ENCODE data around the gene C10orf143.
"Not testable (repeated sequence)": the region's sequence is repeated elsewhere in the genome, so short reads cannot be mapped to it uniquely, and the experiment has no call there.

Gene C10orf143

DNA sequence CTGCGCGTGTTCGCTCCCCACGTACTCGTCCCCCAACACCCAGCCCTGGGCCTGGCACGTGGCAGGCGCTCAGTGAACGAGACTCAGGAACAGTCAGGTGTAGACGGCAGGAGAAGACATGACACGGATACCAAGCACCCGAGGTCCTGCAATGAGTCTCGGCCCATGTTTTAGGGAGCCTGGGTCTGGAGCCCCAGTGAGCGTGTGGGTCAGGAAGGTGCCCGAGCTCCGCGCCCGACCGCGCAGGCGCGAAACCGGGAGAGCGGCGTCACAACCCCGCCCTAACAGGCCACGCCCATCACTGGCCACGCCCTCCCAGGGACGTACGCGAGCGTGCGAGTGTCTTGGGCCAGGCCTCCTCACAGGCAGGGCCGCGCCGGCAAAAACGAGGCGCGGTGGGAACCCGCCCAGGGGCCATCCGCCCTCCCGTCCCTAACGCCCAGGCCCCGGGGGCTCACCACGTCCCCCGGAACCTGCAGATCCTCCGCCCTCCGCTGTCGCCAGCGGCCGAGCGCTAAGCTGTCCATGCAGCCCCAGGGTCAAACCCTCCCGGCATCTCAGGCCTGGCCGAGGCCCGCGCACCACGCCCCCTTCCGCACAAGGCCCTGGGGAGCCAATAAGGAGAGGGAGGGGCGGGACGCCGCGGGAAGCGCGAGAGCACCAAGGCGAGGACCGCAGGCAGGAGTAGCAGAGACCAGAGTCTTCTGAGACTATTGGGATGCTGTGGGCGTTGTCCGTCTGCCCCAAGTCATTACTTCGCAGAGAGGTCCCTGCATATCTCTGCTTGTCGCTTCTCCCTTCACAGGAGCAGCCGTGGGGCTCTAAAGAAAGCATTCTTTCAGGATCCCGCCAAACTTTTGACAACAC lies at the start of gene C10orf143:
Gene C10orf143 (minus strand): TSS at position 585 of the 867 bp plus-strand sequence. CDS start 58 bp downstream, at position 527.
- DNase-seq = peak; percentile 96 to 97

DNA sequence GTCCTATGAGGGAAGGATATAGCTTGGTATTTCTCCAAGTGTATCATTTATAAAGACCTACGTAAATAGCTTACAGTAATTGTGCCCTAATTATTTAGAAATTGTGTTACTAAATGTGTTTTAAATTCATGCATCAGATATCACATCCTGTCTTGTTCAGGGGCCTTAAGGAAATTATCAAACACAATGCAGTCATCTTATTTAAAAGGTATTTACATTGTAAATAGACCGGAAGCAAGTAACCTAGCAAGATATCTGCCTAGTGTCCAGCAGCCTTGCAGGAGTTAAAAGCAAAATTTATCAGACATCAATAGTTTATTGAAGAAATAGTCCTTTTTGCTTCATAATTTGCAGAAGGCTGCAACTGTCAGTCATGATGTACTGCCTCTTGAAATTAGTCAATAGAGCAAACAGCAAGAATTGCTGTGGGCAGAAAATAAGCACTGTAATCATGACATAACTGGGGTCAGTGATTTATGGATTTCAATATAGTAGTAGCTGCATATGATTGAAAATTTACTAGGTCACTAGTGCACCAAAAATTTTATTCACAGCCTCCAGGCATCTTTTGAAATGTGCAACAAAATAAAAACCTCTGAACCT lies 48.7 kb upstream of the C10orf143 start:
- no peak for DNase-seq

DNA sequence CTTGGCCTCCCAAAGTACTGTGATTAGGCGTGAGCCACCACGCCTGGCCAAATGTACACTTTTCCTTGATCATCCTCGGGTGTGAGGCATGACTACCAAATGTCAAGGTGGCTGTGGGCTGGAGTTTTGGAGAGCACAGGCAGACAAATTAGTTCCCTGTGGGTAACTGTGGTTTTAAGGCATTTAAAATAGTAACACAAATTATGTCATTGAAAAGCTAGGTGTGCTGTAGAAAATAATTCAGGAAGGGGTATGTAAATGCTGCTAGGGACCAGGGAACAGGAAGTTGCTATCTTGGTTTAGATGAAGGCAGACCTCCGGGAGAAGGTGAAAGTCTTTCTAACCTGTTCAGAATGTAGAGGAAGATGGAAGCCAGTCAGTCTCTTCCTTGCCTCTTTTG lies 35.4 kb upstream of the C10orf143 start:
- no peak for DNase-seq

GRCh38 chr10:130141878-130142277 lies 31.2 kb upstream of the C10orf143 start:
- no peak for DNase-seq

DNA sequence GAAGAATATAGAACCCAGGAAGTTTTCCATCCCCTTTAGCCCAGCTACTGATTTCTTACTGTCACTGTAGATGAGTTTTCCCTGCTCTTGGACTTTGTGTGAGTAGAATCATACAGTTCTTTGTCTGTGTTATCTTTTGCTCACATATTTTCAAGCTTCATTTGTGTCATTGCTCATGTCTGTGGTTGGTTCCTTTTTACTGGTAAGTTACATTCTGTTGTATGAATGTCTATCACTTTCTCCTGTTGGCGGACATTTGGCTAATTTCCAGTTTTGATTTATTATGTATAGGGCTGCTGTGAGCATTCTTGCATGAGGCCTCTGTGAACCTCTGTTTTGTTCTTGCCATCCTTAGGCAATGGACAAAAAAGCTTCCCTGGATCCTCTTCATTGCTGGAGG lies 30.8 kb upstream of the C10orf143 start:
- no peak for DNase-seq

DNA sequence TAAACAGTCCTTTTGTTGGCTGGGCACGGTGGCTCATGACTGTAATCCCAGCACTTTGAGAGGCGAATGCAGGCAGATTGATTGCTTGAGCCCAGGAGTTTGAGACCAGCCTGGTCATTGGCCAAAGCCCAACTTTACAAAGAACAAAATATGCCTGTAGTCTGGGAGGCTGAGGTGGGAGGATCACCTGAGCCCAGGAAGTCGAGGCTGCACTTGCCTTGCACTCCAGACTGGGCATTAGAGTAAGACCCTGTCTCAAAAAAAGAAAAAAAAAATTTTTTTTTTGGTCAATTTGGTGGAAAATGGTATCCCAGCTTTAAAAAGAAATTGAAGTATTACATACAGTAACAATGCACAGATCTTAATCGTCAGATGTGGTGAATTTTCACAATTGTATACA lies 30.4 kb upstream of the C10orf143 start:
- DNase-seq = no peak

- DNase-seq = no peak
Observed at GRCh38 chr10:130140425-130140824, 29.8 kb upstream of the C10orf143 start.

DNA sequence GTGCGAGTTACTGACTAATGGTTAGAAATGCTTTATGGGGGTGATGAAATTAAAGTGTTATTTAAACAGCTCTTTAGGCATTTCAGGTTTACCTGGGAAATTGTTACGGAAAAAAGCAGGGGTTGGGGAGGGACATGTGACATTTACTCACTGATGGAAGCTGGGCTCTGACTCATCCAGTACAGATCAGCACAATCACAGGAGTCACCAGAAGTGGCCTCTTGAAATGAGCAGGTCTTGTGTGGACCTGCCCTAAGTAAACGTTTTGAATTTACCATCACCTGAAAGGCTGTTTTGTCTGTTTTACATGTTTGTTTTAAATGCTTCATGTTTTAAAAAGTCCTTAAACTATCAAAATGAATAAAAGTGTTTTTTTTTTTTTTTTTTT lies 27.8 kb upstream of the C10orf143 start:
- peak in 1 of 2 experiments; percentile 6 for DNase-seq

DNA sequence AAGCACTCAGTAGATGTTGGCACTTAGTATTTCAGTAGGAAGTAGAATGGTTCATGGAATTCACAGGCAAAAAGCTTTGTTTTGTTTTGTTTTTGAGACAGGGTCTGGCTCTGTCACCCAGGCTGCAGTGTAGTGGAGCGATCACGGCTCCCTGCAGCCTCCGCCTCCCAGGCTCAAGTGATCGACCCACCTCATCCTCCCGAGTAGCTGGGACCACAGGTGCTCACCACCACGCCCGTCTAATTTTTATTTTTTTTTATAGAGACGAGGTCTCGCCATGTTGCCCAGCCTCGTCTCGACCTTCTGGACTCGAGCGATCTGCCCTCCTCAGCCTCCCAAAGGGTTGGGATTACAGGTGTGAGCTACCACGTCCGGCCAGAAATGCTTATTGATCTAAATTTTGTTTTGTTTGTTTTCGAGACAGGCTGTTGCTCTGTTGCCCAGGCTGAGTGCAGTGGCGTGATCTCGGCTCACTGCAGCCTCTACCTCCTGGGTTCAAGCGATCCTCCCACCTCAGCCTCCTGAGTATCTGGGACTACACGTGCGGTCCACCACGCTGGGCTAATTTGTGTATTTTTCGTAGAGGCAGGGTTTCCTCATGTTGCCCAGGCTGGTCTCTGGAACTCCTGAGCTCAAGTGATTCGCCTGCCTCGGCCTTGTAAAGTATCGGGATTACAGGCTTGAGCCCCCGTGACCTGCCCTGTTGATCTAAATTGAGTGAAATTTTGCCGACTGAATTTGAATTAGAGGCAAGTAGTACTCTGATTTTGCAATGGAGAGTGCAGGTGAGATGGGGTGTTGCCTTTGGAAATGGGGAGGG lies 27.2 kb upstream of the C10orf143 start:
- DNase-seq = no peak

DNA sequence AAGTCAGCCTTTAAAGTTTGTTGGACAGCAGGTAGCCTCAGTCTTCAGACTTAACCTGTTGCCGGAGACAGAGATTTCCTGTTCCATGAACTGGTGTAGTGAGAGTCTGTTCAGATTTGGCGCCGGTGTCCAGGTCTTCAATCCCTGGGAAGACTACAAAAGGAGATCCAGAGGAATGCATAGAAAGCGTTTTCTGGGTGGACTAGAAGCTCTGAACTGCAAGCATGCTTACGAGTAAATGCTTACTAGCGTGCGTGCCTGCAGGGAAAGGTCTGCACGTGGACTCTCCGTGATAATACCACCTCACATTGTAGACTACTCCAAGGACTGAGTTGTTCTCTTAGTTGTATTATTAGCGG lies 26.4 kb upstream of the C10orf143 start:
- DNase-seq = peak; percentile 24 to 35

DNA sequence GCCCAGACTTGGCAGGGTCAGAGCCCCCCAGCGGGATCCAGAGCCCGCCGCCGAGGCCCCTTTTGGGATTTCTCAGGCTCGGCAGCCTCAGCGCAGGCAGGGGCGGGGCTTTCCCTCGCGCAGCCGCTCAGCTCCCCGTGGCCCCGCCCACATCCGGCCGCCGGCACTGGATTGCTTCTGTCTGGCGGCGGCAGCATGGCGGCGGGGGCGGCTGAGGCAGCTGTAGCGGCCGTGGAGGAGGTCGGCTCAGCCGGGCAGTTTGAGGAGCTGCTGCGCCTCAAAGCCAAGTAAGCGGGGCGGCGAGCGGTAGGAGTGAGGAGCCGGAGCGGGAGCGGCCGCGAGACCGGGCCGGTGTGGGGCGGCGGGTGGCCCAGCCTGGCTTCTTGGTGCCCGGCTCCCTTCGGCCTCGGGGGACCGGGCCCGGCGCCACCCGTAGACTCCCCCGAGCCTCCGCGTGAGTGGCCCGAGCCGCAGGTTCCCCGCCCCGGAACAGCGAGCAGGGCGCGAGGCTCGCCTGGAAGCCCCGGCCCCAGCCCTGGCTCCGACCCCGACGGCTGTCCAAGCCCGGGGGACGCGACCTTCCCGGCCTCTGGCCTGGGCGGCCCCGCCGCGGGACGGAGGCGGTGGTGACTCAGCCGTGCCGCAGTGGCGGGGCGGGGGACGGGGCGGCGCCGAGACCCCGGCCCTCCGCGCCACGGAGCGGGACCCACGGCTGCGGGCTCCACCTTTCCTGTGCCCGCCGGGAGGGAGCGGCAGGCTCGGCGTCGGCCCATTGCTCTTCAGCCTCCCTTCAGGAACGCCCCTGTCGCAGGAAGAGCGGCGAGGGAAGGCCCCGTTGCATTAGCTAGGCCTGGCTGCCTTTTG lies 25.8 kb upstream of the C10orf143 start, which contains the start of gene GLRX3:
Gene GLRX3 (plus strand): TSS at position 166 of the 864 bp plus-strand sequence. CDS start 30 bp downstream, at position 196.
- peak; percentile 83 to 89 for DNase-seq

- DNase-seq = no peak
Observed at GRCh38 chr10:130135676-130136225, 25.1 kb upstream of the C10orf143 start.

DNA sequence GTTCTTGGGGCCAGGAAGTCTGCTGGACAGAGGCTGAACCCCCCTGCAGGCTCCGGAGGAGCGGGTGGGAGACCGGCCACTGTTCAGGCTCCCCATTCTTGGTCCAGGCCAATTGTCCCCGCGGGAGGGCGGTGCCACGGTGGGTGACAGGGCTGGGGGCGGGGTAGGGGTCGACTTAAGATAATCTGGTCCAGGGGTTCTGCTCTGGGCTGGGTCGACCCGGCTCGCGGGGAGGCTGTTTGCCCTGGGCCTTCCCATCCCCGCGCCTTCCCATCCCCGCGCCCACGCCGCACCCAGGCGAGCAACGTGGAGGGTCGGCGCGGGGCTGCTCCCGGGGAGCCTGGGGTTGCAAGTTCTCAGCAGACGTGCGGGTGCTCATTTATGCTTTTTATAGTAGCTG lies 18.3 kb upstream of the C10orf143 start:
- no peak for DNase-seq

DNA sequence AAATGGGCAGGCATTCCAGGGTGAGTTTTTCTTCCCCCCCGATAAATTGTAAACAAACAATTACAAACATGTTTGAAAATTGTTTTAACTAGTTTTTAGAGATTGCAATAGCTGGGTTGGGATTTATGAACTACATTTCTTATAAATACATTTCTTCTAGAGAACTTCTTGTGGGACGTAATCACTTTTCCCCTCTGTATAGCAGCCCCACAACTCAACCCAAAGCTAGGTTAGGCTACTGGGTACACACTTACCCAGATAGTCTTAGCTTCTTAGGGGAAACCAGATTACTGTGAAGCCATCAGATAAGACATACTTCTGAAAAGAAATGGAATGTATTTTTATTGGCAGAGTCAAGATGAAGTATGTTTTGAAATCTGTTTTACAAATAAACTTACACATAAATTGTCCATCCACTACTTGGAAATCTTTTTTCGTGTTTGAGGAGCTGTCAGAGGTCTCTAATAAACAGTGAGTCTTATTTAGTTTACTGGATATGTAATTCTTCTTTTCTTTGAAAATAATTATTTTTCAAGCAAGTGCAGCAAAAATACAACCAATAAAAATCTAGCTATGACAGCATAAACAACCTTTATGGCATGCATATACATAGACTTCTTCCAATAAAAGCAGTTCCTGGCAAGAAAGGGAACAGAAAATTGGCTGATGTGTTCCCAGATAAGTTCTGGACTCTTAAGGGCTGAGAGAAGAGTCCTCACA lies 17.6 kb upstream of the C10orf143 start:
- no peak for DNase-seq

GRCh38 chr10:130127364-130128061 lies 16.9 kb upstream of the C10orf143 start:
- DNase-seq = peak; percentile 76 to 86

GRCh38 chr10:130121486-130122079 lies 11.0 kb upstream of the C10orf143 start:
- DNase-seq = no peak

DNA sequence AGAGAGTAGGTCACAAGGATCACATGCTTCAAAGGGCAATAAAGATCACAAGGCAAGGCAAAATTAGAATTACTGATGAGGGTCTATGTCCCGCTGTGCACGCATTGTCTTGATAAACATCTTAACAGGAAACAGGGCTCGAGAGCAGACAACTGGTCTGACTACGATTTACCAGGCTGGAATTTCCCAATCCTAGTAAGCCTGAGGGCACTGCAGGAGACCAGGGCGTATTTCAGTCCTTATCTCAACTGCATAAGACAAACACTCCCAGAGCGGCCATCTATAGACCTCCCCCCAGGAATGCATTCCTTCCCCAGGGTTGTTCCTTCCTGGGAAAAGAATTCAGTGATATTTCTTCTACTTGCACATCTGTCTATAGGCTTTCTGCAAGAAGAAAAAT lies 6.9 kb upstream of the C10orf143 start:
- not testable (repeated sequence) for DNase-seq

- DNase-seq = not testable (repeated sequence)
Observed at GRCh38 chr10:130116942-130117341, 6.3 kb upstream of the C10orf143 start.

- DNase-seq = no peak
Observed at GRCh38 chr10:130112821-130113220, 2.2 kb upstream of the C10orf143 start.

GRCh38 chr10:130111852-130112180 lies 1.2 kb upstream of the C10orf143 start:
- no peak for DNase-seq
